ENCODE results near the gene PRKD1.
"Not testable (repeated sequence)": the region's sequence is repeated elsewhere in the genome, so short reads cannot be mapped to it uniquely, and the experiment has no call there.

Gene PRKD1

DNA sequence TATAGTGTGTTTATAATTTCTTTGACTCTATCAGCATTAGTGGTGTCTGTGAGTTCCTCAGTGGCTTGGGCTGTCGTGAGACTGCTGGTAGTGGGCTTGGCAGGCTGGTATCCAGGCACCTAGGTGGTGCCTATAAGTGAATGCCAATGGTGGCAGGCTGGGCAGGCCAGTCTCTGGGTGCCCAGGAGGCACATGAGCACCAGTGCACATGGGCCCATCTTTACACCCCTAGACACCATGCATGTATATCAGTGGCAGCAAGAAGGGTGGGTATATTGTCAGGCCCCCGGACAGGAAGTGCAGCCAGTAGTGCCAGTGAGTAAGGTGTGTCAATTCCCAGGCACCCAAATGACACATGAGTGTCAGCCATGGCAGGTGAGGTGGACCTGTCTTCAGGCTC is 138.2 kb downstream of the PRKD1 start:
- DNase-seq (ENCODE audit: low read depth) = no peak
- TF ChIP-seq, protein P1, sequence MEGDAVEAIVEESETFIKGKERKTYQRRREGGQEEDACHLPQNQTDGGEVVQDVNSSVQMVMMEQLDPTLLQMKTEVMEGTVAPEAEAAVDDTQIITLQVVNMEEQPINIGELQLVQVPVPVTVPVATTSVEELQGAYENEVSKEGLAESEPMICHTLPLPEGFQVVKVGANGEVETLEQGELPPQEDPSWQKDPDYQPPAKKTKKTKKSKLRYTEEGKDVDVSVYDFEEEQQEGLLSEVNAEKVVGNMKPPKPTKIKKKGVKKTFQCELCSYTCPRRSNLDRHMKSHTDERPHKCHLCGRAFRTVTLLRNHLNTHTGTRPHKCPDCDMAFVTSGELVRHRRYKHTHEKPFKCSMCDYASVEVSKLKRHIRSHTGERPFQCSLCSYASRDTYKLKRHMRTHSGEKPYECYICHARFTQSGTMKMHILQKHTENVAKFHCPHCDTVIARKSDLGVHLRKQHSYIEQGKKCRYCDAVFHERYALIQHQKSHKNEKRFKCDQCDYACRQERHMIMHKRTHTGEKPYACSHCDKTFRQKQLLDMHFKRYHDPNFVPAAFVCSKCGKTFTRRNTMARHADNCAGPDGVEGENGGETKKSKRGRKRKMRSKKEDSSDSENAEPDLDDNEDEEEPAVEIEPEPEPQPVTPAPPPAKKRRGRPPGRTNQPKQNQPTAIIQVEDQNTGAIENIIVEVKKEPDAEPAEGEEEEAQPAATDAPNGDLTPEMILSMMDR (conservative IDR thresholded peaks at IDR 0.05; ENCODE audit: low read length) = no peak
- H3K4me3 ChIP-seq (ENCODE audit: low read length) = no peak overlapping the region

DNA sequence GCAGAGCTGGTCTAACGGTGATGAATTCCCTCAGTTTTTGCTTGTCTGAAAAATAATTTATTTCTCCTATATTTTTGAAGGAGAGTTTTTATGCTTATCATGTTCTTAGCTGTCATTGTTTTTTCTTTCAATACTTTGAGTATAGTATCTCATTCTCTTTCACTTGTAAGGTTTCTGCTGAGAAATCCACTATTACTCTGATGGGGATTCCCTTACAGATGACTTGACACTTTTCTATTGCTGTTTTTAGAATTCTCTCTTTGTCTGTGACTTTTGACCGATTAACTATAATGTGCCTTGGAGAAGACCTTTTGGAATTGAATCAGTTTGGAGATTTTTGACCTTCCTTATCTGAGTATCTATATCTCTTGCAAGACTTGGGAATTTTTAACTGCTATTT is 139.6 kb downstream of the PRKD1 start:
- no peak overlapping the region for H3K4me3 ChIP-seq (ENCODE audit: low read length)
- TF ChIP-seq, protein P1 (conservative IDR thresholded peaks at IDR 0.05; ENCODE audit: low read length) = no peak
- DNase-seq (ENCODE audit: low read depth) = no peak

DNA sequence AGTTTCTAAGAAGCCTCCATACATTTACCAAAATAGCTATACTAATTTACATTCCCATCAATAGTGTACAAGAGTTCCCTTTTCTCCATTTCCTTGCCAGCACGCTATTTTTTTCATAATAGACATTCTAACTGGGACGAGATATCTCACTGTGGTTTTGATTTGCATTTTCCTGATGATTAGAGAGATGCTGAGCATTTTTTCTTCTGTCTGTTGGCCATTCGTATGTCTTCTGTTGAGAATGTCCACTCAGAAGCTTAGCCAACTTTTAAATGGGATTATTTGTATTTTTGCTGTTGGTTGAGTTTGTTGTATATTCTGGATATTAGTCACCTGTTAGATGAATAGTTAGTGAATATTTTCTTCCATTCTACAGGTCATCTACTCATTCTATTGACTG is 144.1 kb downstream of the PRKD1 start:
- H3K4me3 ChIP-seq (ENCODE audit: low read length) = no peak overlapping the region
- TF ChIP-seq, protein P1 (conservative IDR thresholded peaks at IDR 0.05; ENCODE audit: low read length) = no peak
- DNase-seq (ENCODE audit: low read depth) = no peak

DNA sequence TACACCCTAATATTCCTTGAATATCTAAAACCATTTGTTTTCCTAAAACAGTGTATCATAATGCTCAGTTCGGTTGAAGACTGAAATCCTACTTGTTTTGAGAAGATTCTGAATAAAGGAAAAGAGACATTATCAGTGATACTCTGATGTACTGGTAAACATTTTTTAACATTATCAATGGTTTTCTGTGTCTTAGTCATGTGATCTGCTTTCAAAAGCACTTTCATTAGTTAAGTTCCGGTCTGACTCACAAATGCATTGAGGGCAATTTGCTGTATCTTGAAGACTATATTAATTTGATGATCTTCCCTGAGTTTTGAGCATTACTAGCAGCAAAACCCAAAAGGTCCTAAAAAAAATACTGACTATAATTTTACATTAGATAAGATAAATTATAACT is 145.6 kb downstream of the PRKD1 start:
- no peak overlapping the region for H3K4me3 ChIP-seq (ENCODE audit: low read length)
- TF ChIP-seq, protein P1 (conservative IDR thresholded peaks at IDR 0.05; ENCODE audit: low read length) = no peak
- no peak for DNase-seq (ENCODE audit: low read depth)

DNA sequence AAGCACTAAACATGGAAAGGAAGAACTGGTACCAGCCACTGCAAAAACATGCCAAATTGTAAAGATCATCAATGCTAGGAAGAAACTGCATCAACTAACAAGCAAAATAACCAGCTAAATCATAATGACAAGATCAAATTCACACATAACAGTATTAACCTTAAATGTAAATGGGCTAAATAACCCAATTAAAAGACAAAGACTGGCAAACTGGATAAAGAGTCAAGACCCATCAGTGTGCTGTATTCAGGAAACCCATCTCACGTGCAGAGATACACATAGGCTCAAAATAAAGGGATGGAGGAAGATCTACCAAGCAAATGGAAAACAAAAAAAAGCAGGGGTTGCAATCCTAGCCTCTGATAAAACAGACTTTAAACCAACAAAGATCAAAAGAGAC is 150.5 kb downstream of the PRKD1 start:
- H3K4me3 ChIP-seq (ENCODE audit: low read length); DNase-seq (ENCODE audit: low read depth): not testable (repeated sequence)

DNA sequence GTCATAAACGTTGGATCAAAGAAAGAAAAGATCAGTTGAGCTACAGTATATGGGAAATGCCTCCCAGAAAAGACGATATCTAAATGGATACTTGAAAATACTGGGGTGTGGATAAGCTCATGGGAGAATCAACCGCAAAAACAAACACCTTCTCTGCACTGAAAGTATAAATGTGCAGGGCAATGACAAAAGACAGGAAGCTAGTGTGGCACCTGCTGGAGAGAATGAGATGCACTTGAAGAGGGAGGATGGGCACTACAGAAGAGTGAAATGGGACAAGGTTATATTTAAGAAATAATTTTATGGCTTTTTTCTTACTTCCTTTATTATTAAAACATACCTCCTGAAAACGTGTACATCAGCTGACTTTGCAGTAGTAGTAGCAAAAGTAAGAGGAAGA is 153.7 kb downstream of the PRKD1 start:
- TF ChIP-seq, protein P1 (conservative IDR thresholded peaks at IDR 0.05; ENCODE audit: low read length) = no peak
- H3K4me3 ChIP-seq (ENCODE audit: low read length) = no peak overlapping the region
- no peak for DNase-seq (ENCODE audit: low read depth)

DNA sequence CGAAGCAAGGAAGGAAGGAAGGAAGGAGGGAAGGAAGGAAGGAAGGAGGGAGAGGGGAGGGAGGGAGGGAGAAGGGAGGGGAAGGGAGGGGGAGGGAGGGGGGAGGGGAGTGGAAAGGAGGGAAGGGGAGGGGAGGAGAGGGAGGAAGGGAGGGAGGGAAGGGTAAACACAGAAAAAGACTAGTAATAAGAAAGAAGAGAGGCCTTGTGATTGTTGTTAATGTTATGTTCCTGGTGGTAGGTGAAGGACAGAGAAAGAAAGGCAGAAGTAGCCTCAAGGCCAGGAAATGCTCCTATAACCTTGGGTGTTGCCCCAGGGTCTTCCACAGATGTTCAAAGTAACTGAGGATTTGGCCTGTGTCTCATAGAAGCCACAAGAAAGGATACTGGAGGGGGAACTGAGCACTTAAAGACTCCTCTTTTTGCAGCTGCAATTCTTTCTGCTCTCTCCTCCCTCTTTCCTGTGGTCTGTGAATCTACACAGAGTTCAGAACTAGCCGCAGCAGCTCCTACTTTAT is 164.2 kb downstream of the PRKD1 start:
- TF ChIP-seq, protein P1 (conservative IDR thresholded peaks at IDR 0.05; ENCODE audit: low read length) = no peak
- no peak overlapping the region for H3K4me3 ChIP-seq (ENCODE audit: low read length)
- DNase-seq (ENCODE audit: low read depth) = no peak
